GM12892 (cell line): ENCODE measurements around the gene FAM90A26.
"Not testable (repeated sequence)": the region's sequence is repeated elsewhere in the genome, so short reads cannot be mapped to it uniquely, and the experiment has no call there.

Source experiments
- POLR2A ChIP-seq: IDR thresholded peaks from 2 replicates; pipeline ENCODE4 v1.6.1; 2011; ENCODE audit warnings: low read depth, low read length, control low read depth
- POLR2AphosphoS5 ChIP-seq: IDR thresholded peaks from 2 replicates; pipeline ENCODE4 v1.6.1; 2011; ENCODE audit warnings: low read depth, low read length, control low read depth
- TAF1 ChIP-seq: IDR thresholded peaks from 2 replicates; pipeline ENCODE4 v1.6.1; 2011; ENCODE audit warnings: low read depth, mild to moderate bottlenecking, control low read depth, low read length, borderline replicate concordance

- not testable (repeated sequence) for TF ChIP-seq POLR2A, POLR2AphosphoS5, TAF1
Observed at GRCh38 chr4:9134011-9134410, 36.2 kb upstream of the FAM90A26 start.
